HG03103 (cell line): ENCODE measurements around the gene NOLC1.

ENCODE experiments used
- ATAC-seq: cut with Tn5 transposase; IDR thresholded peaks from one replicate; pipeline ENCODE4 v1.9.1; 2021; ENCODE audit warnings: low read depth; ENCODE audit not compliant: unreplicated experiment

The NOLC1 gene

GRCh38 chr10:102200751-102201640 is 48.8 kb downstream of the NOLC1 start:
- ATAC-seq: no peak

GRCh38 chr10:102202386-102202785 is 50.2 kb downstream of the NOLC1 start:
- ATAC-seq: no peak

GRCh38 chr10:102208311-102209035 is 56.3 kb downstream of the NOLC1 start:
- ATAC-seq: no peak

GRCh38 chr10:102211615-102212299 is 59.6 kb downstream of the NOLC1 start:
- no peak for ATAC-seq
